ENCODE data around the gene PLA2G6. TPM values are rescaled to one million over a fixed set of nuclear protein-coding genes. Genes with fewer than 3 reads are reported as not detected.

The PLA2G6 gene
- total RNA-seq, 1 experiment from 2014 or later = 18.7 TPM

DNA sequence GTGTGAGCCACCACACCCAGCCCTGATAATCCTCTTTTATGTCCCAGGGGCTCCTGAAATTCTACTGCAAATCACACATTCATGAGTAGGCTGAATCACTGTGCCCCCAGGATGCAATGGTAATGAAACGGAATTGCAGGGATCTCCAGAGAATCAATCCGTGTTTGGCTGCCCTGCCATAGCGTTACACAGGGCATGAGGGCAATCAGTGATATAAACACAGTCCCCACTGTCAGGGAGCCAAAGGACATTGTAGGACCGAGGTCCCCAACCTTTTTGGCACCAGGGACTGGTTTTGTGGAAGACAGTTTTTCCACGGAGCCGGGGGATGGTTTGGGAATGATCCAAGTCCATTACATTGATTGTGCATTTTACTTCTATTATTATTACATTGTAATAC, 9.0 kb upstream of the PLA2G6 start:
- Mint-ChIP-seq H3K4me3 (ENCODE audit: unreplicated experiment) (no peak overlapping the region), H3K36me3 (ENCODE audit: insufficient read depth, unreplicated experiment) (peaks cover 10% of the 10 kb centered on the region), H3K27ac (ENCODE audit: unreplicated experiment) (no peak overlapping the region), H3K27me3 (ENCODE audit: insufficient read depth, unreplicated experiment) (no peaks in the 10 kb centered on the region), H3K9me3 (ENCODE audit: unreplicated experiment) (no peaks in the 10 kb centered on the region), H3K4me1 (ENCODE audit: low read depth, unreplicated experiment) (peaks cover 35% of the 10 kb centered on the region)
- no peak for DNase-seq
- H3K36me3 ChIP-seq (ENCODE audit: control insufficient read depth, insufficient read depth, low read length) = no peaks in the 10 kb centered on the region
- no peaks in the 10 kb centered on the region for H3K27me3 ChIP-seq (replicated peaks; ENCODE audit: control insufficient read depth, insufficient read depth, low read length)
- TF ChIP-seq, protein P1, sequence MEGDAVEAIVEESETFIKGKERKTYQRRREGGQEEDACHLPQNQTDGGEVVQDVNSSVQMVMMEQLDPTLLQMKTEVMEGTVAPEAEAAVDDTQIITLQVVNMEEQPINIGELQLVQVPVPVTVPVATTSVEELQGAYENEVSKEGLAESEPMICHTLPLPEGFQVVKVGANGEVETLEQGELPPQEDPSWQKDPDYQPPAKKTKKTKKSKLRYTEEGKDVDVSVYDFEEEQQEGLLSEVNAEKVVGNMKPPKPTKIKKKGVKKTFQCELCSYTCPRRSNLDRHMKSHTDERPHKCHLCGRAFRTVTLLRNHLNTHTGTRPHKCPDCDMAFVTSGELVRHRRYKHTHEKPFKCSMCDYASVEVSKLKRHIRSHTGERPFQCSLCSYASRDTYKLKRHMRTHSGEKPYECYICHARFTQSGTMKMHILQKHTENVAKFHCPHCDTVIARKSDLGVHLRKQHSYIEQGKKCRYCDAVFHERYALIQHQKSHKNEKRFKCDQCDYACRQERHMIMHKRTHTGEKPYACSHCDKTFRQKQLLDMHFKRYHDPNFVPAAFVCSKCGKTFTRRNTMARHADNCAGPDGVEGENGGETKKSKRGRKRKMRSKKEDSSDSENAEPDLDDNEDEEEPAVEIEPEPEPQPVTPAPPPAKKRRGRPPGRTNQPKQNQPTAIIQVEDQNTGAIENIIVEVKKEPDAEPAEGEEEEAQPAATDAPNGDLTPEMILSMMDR (IDR thresholded peaks at IDR 0.05; ENCODE audit: insufficient read depth in 1 of 2, low read depth in 1 of 2, low read length in 1 of 2, severe bottlenecking in 1 of 2, unreplicated experiment in 1 of 2) = no peak
- H3K9me3 ChIP-seq = no peaks in the 10 kb centered on the region
- ChIA-PET CTCF (no interaction called here), POLR2A (no interaction called here)
- intact Hi-C loops (cut with micrococcal nuclease; ENCODE audit: unreplicated experiment) = no loop called here
- no peak overlapping the region for H3K4me3 ChIP-seq (ENCODE audit: low read depth, low read length)
- BruUV-seq (replicated peaks) = no TSS peak
- peaks cover 28% of the 10 kb centered on the region for H3K4me1 ChIP-seq

DNA sequence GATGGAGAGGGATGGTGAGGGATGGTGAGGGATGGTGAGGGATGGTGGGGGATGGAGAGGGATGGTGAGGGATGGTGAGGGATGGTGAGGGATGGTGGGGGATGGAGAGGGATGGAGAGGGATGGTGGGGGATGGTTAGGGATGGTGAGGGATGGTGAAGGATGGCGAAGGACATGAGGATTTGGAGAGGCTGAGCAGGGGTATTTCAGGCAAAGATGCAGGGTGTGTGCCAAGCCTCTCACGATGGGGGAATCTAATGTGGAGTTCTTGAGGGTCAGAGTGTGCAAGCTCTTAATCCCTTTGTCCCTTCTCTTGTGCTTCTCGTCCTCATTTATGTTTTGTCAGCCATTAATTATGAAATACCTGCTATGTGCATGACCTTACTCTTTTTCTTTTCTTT, 7.5 kb upstream of the PLA2G6 start:
- Histone ChIP-seq H3K4me3 (ENCODE audit: low read depth, low read length) (no peak overlapping the region), H3K36me3 (ENCODE audit: control insufficient read depth, insufficient read depth, low read length) (no peaks in the 10 kb centered on the region), H3K9me3 (no peaks in the 10 kb centered on the region), H3K27me3 (replicated peaks; ENCODE audit: control insufficient read depth, insufficient read depth, low read length) (no peaks in the 10 kb centered on the region), H3K4me1 (peaks cover 28% of the 10 kb centered on the region)
- H3K9me3 Mint-ChIP-seq (ENCODE audit: unreplicated experiment) = no peaks in the 10 kb centered on the region
- no peak overlapping the region for H3K4me3 Mint-ChIP-seq (ENCODE audit: unreplicated experiment)
- BruUV-seq (replicated peaks) = no TSS peak
- H3K27ac Mint-ChIP-seq (ENCODE audit: unreplicated experiment) = no peak overlapping the region
- no peaks in the 10 kb centered on the region for H3K27me3 Mint-ChIP-seq (ENCODE audit: insufficient read depth, unreplicated experiment)
- peaks cover 32% of the 10 kb centered on the region for H3K4me1 Mint-ChIP-seq (ENCODE audit: low read depth, unreplicated experiment)
- intact Hi-C loops (cut with micrococcal nuclease; ENCODE audit: unreplicated experiment) = loop anchor here (10.0 kb wide), 1 partner anchor 74 kb away; the partner anchor contains the start of gene BAIAP2L2
- TF ChIP-seq, protein P1 (IDR thresholded peaks at IDR 0.05; ENCODE audit: insufficient read depth in 1 of 2, low read depth in 1 of 2, low read length in 1 of 2, severe bottlenecking in 1 of 2, unreplicated experiment in 1 of 2) = no peak
- ChIA-PET POLR2A (no interaction called here), CTCF (no interaction called here)
- peaks cover 10% of the 10 kb centered on the region for H3K36me3 Mint-ChIP-seq (ENCODE audit: insufficient read depth, unreplicated experiment)
- DNase-seq = no peak

DNA sequence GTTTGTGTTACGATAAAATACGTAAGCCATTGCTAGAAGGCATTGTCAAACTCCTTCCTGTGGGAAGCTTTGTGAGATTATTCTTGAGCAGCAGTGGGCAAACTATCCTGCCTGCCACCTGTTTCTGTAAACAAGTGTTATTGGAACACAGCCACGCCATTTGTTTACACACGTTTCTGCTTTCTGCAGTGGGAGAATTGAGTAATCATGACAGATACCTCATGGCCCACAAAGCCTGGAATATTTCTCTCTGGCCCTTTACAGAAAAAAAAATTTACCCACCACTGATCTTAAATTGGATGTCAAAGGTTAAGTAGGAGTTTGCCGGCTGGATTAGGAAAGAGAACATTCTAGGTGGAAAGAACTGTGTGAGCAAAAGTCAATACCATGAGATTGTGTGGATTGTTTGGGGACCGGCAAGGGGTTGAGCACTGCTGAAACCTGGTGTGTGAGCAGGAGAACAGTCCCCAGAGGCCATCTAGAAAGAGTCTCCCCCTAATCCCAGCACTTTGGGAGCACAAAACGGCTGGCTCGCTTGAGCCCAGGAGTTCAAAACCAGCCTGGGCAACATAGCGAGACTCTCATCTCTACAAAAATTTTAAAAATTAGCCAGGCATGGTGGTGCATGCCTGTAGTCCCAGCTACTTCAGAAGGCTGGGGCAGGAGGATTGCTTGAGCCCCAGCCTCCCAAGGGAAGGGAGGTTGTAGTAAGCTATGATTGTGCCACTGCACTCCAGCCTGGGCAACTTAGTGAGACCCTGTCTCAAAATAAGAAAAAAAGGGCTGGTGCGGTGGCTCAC, 6.0 kb upstream of the PLA2G6 start:
- Mint-ChIP-seq H3K9me3 (ENCODE audit: unreplicated experiment) (no peaks in the 10 kb centered on the region), H3K27ac (ENCODE audit: unreplicated experiment) (no peak overlapping the region), H3K36me3 (ENCODE audit: insufficient read depth, unreplicated experiment) (peaks cover 10% of the 10 kb centered on the region), H3K27me3 (ENCODE audit: insufficient read depth, unreplicated experiment) (no peaks in the 10 kb centered on the region), H3K4me1 (ENCODE audit: low read depth, unreplicated experiment) (peaks cover 21% of the 10 kb centered on the region), H3K4me3 (ENCODE audit: unreplicated experiment) (no peak overlapping the region)
- no TSS peak for BruUV-seq (replicated peaks)
- intact Hi-C loops (cut with micrococcal nuclease; ENCODE audit: unreplicated experiment) = loop anchor here (2.0 to 10.0 kb wide), 2 partner anchors 13 to 73 kb away; partner anchors contain the start of genes BAIAP2L2 and MAFF
- Histone ChIP-seq H3K36me3 (ENCODE audit: control insufficient read depth, insufficient read depth, low read length) (no peaks in the 10 kb centered on the region), H3K9me3 (no peaks in the 10 kb centered on the region), H3K27me3 (replicated peaks; ENCODE audit: control insufficient read depth, insufficient read depth, low read length) (no peaks in the 10 kb centered on the region), H3K4me3 (ENCODE audit: low read depth, low read length) (no peak overlapping the region), H3K4me1 (peaks cover 15% of the 10 kb centered on the region; the same call in 1 of the 2 replicates)
- ChIA-PET CTCF (no interaction called here), POLR2A (no interaction called here)
- DNase-seq = no peak
- TF ChIP-seq, protein P1 (IDR thresholded peaks at IDR 0.05; ENCODE audit: insufficient read depth in 1 of 2, low read depth in 1 of 2, low read length in 1 of 2, severe bottlenecking in 1 of 2, unreplicated experiment in 1 of 2) = no peak

Measured in Caco-2 (cell line).